ENCODE data around the gene ZMYM1. TPM values are rescaled to one million over a fixed set of nuclear protein-coding genes. Genes with fewer than 3 reads are reported as not detected.

The ZMYM1 gene
- total RNA-seq, 3 donors from 2014 or later, result 9.2 to 20.9 (median 11.4) TPM

- H3K4me1 ChIP-seq (ENCODE audit: low read depth), result peaks cover 5% of the 10 kb centered on the region
- no peaks in the 10 kb centered on the region for H3K9me3 ChIP-seq
- intact Hi-C loops (cut with DNase I, micrococcal nuclease), result no loop called here
- no peak for DNase-seq
- H3K4me3 ChIP-seq, result no peak overlapping the region
- ATAC-seq, result no peak
- no peak for TF ChIP-seq CTCF (IDR thresholded peaks at IDR 0.05)
- no peaks in the 10 kb centered on the region for H3K36me3 ChIP-seq (ENCODE audit: low read depth)
Measured at GRCh38 chr1:35085421-35085820, 6.2 kb downstream of the ZMYM1 start.

GRCh38 chr1:35097224-35097623 lies 18.0 kb downstream of the ZMYM1 start:
- ATAC-seq (no peak), DNase-seq (no peak)
- Histone ChIP-seq H3K4me1 (ENCODE audit: low read depth) (no peaks in the 10 kb centered on the region), H3K36me3 (ENCODE audit: low read depth) (no peaks in the 10 kb centered on the region), H3K4me3 (no peak overlapping the region), H3K9me3 (no peaks in the 10 kb centered on the region)
- no peak for TF ChIP-seq CTCF (IDR thresholded peaks at IDR 0.05)
- intact Hi-C loops (cut with DNase I, micrococcal nuclease), result no loop called here

DNA sequence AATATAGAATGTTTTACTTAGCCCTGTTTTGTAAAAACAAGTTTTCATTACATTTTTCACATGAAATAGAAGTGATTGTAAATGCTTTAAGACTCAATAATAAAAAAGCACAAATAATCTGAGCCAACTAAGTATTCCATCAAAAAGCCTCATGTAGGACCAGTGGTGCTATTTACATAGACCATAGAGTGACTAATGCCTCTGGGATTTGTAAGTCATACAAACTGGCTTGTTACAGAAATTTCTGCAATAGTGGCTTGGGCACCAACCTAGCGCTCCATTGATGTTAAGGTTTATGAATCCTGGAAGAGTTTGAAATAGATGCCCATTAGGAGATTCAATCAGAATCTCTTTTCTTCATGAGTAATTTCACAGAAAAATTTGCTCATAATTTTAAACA lies 31.9 kb downstream of the ZMYM1 start:
- no peak for TF ChIP-seq CTCF (IDR thresholded peaks at IDR 0.05)
- no peaks in the 10 kb centered on the region for H3K36me3 ChIP-seq (ENCODE audit: low read depth)

GRCh38 chr1:35112668-35113067 lies 33.5 kb downstream of the ZMYM1 start:
- DNase-seq, result no peak
- H3K9me3 ChIP-seq, result no peaks in the 10 kb centered on the region
- TF ChIP-seq CTCF (IDR thresholded peaks at IDR 0.05), result no peak
- no peaks in the 10 kb centered on the region for H3K4me1 ChIP-seq (ENCODE audit: low read depth)
- no peak for ATAC-seq
- intact Hi-C loops (cut with DNase I, micrococcal nuclease), result no loop called here
- H3K4me3 ChIP-seq, result no peak overlapping the region
- no peaks in the 10 kb centered on the region for H3K36me3 ChIP-seq (ENCODE audit: low read depth)

More for the DNA sequence above, 31.9 kb downstream of the ZMYM1 start:
- DNase-seq, result no peak
- H3K9me3 ChIP-seq, result no peaks in the 10 kb centered on the region
- no peak overlapping the region for H3K4me3 ChIP-seq
- H3K4me1 ChIP-seq (ENCODE audit: low read depth), result no peaks in the 10 kb centered on the region
- no peak for ATAC-seq
- intact Hi-C loops (cut with DNase I, micrococcal nuclease), result no loop called here

DNA sequence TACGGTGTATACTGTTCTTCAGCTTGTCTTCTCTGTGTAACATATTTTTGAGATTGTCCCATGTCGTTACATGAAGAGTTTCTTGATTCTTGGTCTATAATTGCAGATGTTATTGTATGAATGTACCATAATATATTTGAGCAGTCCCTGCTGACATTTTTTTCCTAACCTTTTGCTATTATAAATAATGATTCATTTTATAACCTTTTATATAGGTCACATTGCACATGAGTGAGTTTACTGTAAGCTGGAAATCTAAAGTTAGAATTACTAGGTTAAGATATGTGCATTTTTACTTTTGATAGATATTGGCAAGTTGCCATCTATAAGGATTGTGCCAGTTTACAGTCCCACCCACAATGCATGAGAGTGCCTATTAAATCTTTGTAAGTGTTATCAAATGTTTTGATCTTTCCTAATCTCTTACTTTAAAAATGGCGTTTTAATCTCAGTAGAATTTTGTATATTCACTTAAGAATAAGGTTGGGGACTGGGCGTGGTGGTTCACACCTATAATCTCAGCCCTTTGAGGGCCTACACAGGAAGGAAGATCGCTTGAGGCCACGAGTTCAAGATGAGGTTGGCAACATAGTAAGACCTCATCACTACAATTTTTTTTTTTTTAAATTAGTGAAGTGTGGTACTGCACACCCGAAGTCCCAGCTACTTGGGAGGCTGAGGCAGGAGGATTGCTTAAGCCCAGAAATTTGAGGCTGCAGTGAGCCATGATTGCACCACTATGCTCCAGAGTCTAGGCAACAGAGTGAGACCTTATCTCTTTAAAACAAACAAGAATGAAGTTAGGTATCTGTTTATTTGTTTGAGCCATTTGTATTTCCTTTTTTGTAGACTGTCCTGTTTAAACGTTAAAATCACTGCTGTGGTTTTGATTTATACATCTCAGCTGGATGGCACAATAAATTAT lies 36.5 kb downstream of the ZMYM1 start:
- DNase-seq (no peak), ATAC-seq (no peak)
- H3K4me1 ChIP-seq (ENCODE audit: low read depth), result no peaks in the 10 kb centered on the region
- intact Hi-C loops (cut with DNase I, micrococcal nuclease), result no loop called here
- no peak for TF ChIP-seq CTCF (IDR thresholded peaks at IDR 0.05)
- no peak overlapping the region for H3K4me3 ChIP-seq
- H3K9me3 ChIP-seq, result no peaks in the 10 kb centered on the region
- H3K36me3 ChIP-seq (ENCODE audit: low read depth), result no peaks in the 10 kb centered on the region
